ENCODE measurements around the gene SLC23A2. TPM values are rescaled to one million over a fixed set of nuclear protein-coding genes. Genes with fewer than 3 reads are reported as not detected.
"Not testable (repeated sequence)": the region's sequence is repeated elsewhere in the genome, so short reads cannot be mapped to it uniquely, and the experiment has no call there.

The SLC23A2 gene
- total RNA-seq, 2 donors from 2014 or later, result 12.3 to 13.7 TPM

DNA sequence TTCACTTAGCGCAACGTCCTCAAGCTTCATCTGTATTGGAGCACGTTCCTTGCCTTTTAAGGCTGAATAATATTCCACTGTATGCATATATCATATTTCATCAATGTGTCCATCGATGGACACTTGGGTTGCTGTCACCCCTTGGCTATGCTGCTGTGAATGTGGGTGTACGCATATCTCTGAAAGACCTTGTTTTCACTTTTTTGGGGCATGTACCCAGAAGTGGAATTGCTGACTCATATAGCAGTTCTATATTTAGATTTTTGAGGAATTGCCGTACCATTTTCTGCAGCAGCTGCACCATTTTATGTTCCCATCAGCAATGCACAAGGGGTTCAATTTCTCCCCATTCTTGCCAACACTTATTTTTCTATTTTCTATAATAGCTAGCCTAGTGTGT is 22.8 kb upstream of the SLC23A2 start:
- Mint-ChIP-seq H3K36me3 (ENCODE audit: low read depth) (no peaks in the 10 kb centered on the region), H3K4me3 (no peak overlapping the region), H3K27ac (no peak overlapping the region), H3K9me3 (no peaks in the 10 kb centered on the region), H3K4me1 (peaks cover 3% of the 10 kb centered on the region), H3K27me3 (ENCODE audit: insufficient read depth) (no peaks in the 10 kb centered on the region)
- TF ChIP-seq, protein P1, sequence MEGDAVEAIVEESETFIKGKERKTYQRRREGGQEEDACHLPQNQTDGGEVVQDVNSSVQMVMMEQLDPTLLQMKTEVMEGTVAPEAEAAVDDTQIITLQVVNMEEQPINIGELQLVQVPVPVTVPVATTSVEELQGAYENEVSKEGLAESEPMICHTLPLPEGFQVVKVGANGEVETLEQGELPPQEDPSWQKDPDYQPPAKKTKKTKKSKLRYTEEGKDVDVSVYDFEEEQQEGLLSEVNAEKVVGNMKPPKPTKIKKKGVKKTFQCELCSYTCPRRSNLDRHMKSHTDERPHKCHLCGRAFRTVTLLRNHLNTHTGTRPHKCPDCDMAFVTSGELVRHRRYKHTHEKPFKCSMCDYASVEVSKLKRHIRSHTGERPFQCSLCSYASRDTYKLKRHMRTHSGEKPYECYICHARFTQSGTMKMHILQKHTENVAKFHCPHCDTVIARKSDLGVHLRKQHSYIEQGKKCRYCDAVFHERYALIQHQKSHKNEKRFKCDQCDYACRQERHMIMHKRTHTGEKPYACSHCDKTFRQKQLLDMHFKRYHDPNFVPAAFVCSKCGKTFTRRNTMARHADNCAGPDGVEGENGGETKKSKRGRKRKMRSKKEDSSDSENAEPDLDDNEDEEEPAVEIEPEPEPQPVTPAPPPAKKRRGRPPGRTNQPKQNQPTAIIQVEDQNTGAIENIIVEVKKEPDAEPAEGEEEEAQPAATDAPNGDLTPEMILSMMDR (conservative IDR thresholded peaks at IDR 0.05), result no peak
- Histone ChIP-seq H3K4me3 (ENCODE audit: low read length) (no peak overlapping the region), H3K4me1 (ENCODE audit: control insufficient read depth, insufficient read depth, low read length) (peaks cover 3% of the 10 kb centered on the region), H3K27me3 (ENCODE audit: control insufficient read depth, insufficient read depth, low read length, poor library complexity, severe bottlenecking) (no peaks in the 10 kb centered on the region), H3K9me3 (ENCODE audit: control insufficient read depth, low read length) (no peaks in the 10 kb centered on the region), H3K27ac (ENCODE audit: low read depth, low read length) (no peak overlapping the region), H3K36me3 (ENCODE audit: control insufficient read depth, insufficient read depth, low read length) (no peaks in the 10 kb centered on the region), H3K9ac (ENCODE audit: extremely low read depth, low read length, poor library complexity, severe bottlenecking) (no peak overlapping the region)
- DNase-seq, result no peak
- 92 to 100% methylated on average over 5 to 6 of the region's 6 CpGs for WGBS, 2 experiments (ENCODE audit: insufficient coverage in 1 of 2, insufficient read length in 1 of 2)

- not testable (repeated sequence) for H3K27ac ChIP-seq (ENCODE audit: low read depth, low read length); H3K9me3 Mint-ChIP-seq; H3K4me1 Mint-ChIP-seq; DNase-seq; H3K9ac ChIP-seq (ENCODE audit: extremely low read depth, low read length, poor library complexity, severe bottlenecking); H3K9me3 ChIP-seq (ENCODE audit: control insufficient read depth, low read length); H3K4me3 Mint-ChIP-seq; H3K27me3 ChIP-seq (ENCODE audit: control insufficient read depth, insufficient read depth, low read length, poor library complexity, severe bottlenecking); H3K36me3 ChIP-seq (ENCODE audit: control insufficient read depth, insufficient read depth, low read length); H3K27ac Mint-ChIP-seq; H3K36me3 Mint-ChIP-seq (ENCODE audit: low read depth); H3K27me3 Mint-ChIP-seq (ENCODE audit: insufficient read depth); H3K4me3 ChIP-seq (ENCODE audit: low read length); H3K4me1 ChIP-seq (ENCODE audit: control insufficient read depth, insufficient read depth, low read length)
- 95 to 100% methylated on average over 1 to 2 of the region's 4 CpGs for WGBS, 2 experiments (ENCODE audit: insufficient coverage in 1 of 2, insufficient read length in 1 of 2)
Measured at GRCh38 chr20:5023171-5023570, 21.9 kb upstream of the SLC23A2 start.

GRCh38 chr20:5020760-5021159 is 19.4 kb upstream of the SLC23A2 start:
- Mint-ChIP-seq H3K27me3 (ENCODE audit: insufficient read depth) (no peaks in the 10 kb centered on the region), H3K9me3 (no peaks in the 10 kb centered on the region), H3K36me3 (ENCODE audit: low read depth) (no peaks in the 10 kb centered on the region), H3K4me3 (no peak overlapping the region), H3K27ac (no peak overlapping the region), H3K4me1 (no peaks in the 10 kb centered on the region)
- Histone ChIP-seq H3K27me3 (ENCODE audit: control insufficient read depth, insufficient read depth, low read length, poor library complexity, severe bottlenecking) (no peaks in the 10 kb centered on the region), H3K27ac (ENCODE audit: low read depth, low read length) (no peak overlapping the region), H3K9me3 (ENCODE audit: control insufficient read depth, low read length) (no peaks in the 10 kb centered on the region), H3K4me1 (ENCODE audit: control insufficient read depth, insufficient read depth, low read length) (no peaks in the 10 kb centered on the region), H3K36me3 (ENCODE audit: control insufficient read depth, insufficient read depth, low read length) (no peaks in the 10 kb centered on the region), H3K4me3 (ENCODE audit: low read length) (no peak overlapping the region), H3K9ac (ENCODE audit: extremely low read depth, low read length, poor library complexity, severe bottlenecking) (no peak overlapping the region)
- no peak for DNase-seq
- TF ChIP-seq, protein P1 (conservative IDR thresholded peaks at IDR 0.05), result no peak
- WGBS, 2 experiments (ENCODE audit: insufficient coverage in 1 of 2, insufficient read length in 1 of 2), result 92 to 93% methylated on average over 3 to 5 of the region's 5 CpGs

Data from endodermal cell (in vitro differentiated cells).